Cerebellar cortex (tissue), 1 donor: Measurements from ENCODE around the gene ZC3H7A.

Experiments used
- DNase-seq: peaks from one replicate; pipeline ENCODE4 v3.0.0-alpha.2; 2015; ENCODE audit warnings: low spot score

Gene ZC3H7A

DNA sequence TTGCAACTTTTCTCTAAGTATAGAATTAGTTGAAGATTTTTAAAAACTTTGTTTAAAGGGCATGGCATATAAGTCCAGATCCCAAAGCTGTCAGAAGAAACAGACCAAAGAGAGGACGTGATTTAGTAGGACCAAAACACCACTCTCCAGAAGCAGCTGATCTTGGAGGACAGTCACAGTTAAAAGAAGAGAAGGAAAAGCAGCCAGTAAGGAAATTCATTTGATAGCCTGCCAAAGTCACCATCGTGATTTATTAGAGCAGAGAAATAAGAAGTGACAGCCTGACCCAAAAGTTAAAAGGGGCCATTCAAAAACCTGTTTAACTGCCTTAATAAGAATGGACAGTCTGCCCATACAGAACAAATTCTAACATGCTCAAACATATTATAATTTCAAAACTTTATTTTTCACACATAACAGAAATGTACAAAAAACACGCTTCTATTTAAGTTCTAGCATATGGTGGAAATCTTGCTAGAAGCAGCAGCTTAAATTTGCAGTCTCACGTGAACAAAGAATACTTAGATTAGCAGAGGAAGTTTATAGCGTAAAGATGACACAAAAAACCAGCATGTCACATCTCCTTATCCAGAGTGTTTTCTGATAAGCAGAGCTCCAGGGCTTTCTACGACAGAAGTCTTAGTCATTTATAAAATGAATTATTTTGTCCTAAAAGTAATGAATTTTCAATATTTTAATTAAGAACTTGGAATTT lies 91.6 kb downstream of the ZC3H7A start:
- DNase-seq = peak; percentile 78
